ENCODE measurements around the gene ZFAND3. TPM values are rescaled to one million over a fixed set of nuclear protein-coding genes. Genes with fewer than 3 reads are reported as not detected.
"Not testable (repeated sequence)": the region's sequence is repeated elsewhere in the genome, so short reads cannot be mapped to it uniquely, and the experiment has no call there.

Gene ZFAND3
- total and polyA plus RNA-seq, 2 donors = 25.4 to 68.9 TPM

DNA sequence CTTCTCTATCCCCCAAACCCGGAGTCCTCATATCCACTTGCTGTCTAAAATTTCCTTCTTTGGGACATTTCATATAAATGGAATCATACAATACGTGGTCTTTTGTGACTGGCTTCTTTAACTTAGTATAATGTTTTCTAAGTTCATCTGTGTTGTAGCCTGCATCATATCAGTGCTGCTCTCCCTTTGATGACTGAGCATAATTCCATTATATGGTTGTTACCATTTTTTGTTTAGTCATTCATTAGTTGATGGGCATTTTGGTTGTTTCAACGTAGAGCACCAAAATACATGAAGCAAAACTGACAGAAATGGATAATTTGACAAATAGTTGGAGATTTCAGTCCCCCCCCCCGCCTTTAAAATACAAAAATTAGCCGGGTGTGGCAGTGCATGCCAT, 71.5 kb downstream of the ZFAND3 start:
- H3K27ac ChIP-seq (ENCODE audit: low read depth) = no peak overlapping the region

DNA sequence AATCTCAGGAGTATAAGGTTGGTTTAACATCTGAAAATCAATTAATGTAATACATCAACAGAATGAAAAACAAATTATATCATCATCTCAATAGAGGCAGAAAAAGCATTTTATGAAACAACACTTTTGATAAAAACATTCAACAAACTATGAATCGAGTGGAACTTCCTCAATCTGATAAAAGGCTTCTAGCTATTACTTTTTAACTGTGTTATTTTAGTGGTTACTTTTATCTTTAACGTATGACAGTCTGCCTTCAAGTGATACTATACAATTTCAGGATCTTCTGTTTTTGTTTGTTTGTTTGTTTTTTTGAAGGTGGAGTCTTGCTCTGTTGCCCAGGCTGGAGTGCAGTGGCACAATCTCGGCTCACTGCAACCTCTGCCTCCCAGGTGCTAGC, 73.7 kb downstream of the ZFAND3 start:
- Histone ChIP-seq H3K27ac (ENCODE audit: low read depth) (no peak overlapping the region), H3K4me1 (ENCODE audit: insufficient read depth) (no peaks in the 10 kb centered on the region), H3K36me3 (ENCODE audit: insufficient read depth) (no peaks in the 10 kb centered on the region), H3K4me3 (ENCODE audit: low read depth, low read length) (no peak overlapping the region)
- WGBS = 87% methylated on average over 3 of the region's 3 CpGs
- no peak for DNase-seq (ENCODE audit: extremely low spot score)

More for the DNA sequence above, 71.5 kb downstream of the ZFAND3 start:
- no peaks in the 10 kb centered on the region for H3K4me1 ChIP-seq (ENCODE audit: insufficient read depth)
- H3K36me3 ChIP-seq (ENCODE audit: insufficient read depth) = no peaks in the 10 kb centered on the region
- no peak overlapping the region for H3K4me3 ChIP-seq (ENCODE audit: low read depth, low read length)
- WGBS = 92% methylated on average over 5 of the region's 5 CpGs
- DNase-seq (ENCODE audit: extremely low spot score) = no peak

DNA sequence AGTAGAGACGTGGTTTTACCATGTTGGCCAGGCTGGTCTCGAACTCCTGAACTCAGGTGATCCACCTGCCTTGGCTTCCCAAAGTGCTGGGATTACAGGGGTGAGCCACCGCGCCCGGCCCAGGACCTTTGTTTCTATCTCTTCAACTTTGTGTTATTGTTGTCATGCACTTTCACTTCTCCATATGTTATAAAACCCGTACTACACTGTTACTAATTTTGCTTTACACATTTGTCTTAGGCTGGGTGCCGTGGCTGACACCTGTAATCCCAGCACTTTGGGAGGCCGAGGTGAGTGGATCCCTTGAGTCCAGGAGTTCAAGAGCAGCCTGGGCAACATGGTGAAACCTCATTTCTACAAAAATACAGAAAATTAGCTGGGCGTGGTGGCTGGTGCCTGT, 74.2 kb downstream of the ZFAND3 start:
- not testable (repeated sequence) for H3K36me3 ChIP-seq (ENCODE audit: insufficient read depth); H3K4me3 ChIP-seq (ENCODE audit: low read depth, low read length); DNase-seq (ENCODE audit: extremely low spot score); H3K4me1 ChIP-seq (ENCODE audit: insufficient read depth); H3K27ac ChIP-seq (ENCODE audit: low read depth)
- 98% methylated on average over 9 of the region's 9 CpGs for WGBS

DNA sequence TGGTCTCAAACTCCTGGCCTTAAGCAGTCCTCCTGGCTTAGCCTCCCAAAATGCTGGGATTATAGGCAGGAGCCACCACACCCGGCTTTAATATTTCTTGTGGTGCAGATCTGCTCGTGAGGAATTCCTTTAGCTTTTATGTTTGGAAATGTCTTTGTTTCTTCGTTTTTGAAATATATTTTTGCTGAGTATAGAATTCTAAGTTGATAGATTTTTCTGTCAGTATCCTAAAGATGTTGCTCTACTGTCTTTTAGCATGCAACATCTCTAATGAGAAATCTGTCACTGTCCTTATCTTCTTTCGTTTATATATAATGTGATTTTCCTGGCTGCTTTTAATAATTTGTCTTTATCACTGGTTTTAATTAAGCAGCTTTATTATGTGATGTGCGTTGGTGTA, 75.1 kb downstream of the ZFAND3 start:
- H3K36me3 ChIP-seq (ENCODE audit: insufficient read depth) = no peaks in the 10 kb centered on the region
- WGBS = 95% methylated on average over 5 of the region's 5 CpGs
- H3K4me3 ChIP-seq (ENCODE audit: low read depth, low read length) = no peak overlapping the region
- no peak overlapping the region for H3K27ac ChIP-seq (ENCODE audit: low read depth)
- H3K4me1 ChIP-seq (ENCODE audit: insufficient read depth) = no peaks in the 10 kb centered on the region
- DNase-seq (ENCODE audit: extremely low spot score) = no peak

DNA sequence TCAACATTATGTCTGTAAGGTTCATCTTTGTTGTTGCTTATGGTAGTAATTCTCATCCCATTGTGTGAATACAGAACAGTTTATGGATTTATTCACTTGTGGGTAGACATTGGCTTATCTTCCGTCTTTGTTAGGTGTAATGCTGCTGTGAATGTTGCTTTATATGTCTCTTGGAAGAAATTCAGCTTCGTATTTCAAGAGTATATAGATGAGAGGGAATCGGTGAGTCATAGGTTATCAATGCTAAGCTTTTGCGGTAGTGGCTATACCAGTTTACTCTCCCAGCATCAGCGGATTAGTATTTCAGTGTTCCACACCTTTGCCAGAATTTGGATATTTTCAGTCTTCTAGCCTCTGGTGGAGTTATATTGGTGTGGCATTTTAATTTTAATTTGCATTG, 77.8 kb downstream of the ZFAND3 start:
- Histone ChIP-seq H3K36me3 (ENCODE audit: insufficient read depth) (no peaks in the 10 kb centered on the region), H3K4me1 (ENCODE audit: insufficient read depth) (no peaks in the 10 kb centered on the region), H3K4me3 (ENCODE audit: low read depth, low read length) (no peak overlapping the region), H3K27ac (ENCODE audit: low read depth) (no peak overlapping the region)
- 83% methylated on average over 5 of the region's 5 CpGs for WGBS
- no peak for DNase-seq (ENCODE audit: extremely low spot score)

DNA sequence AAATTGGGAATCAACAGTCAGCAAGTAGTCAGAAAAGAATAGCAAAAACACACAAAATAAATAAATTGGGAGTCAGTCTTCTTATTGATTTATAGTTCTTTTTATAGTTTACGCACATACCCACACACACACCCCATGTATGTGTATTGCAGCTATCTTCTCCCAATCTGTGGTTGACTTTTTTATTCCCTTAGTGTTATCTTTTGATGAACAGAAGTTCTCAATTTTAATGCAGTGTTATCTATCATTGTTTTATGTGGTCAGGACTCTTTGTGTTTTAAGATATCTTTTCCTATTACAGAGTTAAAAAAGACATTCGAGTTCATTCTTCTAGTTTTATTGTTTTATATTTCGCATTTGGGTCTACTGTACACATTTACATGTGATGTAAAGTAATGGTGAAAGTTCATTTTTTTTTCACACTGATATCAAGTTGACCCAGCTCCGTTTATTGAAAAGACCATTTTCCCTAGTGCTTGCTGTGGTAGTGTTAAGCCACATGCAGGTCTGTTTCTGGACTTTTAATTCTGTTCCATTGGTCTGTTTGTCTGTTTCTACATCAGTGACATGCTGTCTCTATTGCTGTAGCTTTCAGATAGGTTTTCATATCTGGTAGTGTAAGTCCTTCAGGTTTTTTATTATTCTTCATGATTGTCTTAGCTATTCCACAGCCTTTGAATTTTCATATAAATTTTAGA, 78.4 kb downstream of the ZFAND3 start:
- Histone ChIP-seq H3K4me1 (ENCODE audit: insufficient read depth) (no peaks in the 10 kb centered on the region), H3K36me3 (ENCODE audit: insufficient read depth) (no peaks in the 10 kb centered on the region), H3K4me3 (ENCODE audit: low read depth, low read length) (no peak overlapping the region), H3K27ac (ENCODE audit: low read depth) (no peak overlapping the region)
- no peak for DNase-seq (ENCODE audit: extremely low spot score)
- 83% methylated on average over 4 of the region's 4 CpGs for WGBS

DNA sequence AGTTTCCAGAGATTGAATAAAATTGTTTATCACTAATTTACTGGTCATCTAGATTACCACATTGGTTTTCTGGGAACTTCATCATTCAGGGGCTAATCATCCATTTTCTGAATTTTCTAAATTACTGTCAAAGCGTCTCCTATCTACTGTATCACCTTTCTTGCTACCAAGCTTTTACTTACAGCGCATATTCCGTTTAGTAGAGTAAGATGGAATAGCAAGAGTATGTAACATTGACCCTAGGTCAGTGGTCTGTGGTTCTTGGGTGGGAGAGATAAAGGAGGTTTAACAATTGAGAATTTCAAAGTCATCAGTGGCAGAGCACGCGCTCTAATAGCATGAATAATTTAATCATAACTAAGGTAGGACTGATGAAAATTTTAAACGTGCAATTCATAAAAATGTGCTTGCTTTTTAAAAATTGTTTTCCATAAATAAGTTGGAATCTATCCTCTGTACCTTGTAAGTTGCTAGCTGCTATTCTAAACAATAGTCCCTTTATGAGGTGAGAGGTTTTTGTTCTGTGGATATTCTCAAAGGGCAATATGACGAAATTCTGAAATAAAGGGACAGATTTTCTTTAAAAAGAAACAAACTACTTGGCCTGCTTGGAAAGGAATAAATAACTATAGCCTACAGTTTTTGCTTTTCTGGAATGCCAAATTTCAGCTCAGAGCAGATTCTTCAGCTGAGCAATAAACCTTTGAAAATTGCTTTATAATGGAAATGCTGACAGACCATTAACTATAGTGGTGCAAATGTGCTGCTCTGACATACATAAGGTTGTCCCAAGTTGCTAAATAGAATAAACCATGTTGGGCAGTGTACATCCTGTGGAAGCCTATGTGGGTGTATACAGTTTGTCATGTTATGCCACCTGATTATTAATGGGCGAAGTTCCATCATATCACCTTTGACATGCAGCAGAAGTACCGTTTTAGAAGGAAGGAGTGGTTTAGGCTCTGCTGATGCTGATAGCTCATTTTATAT, 84.1 kb downstream of the ZFAND3 start:
- Histone ChIP-seq H3K4me1 (ENCODE audit: insufficient read depth) (no peaks in the 10 kb centered on the region), H3K4me3 (ENCODE audit: low read depth, low read length) (no peak overlapping the region), H3K27ac (ENCODE audit: low read depth) (no peak overlapping the region), H3K36me3 (ENCODE audit: insufficient read depth) (no peaks in the 10 kb centered on the region)
- no peak for DNase-seq (ENCODE audit: extremely low spot score)
- 81% methylated on average over 9 of the region's 9 CpGs for WGBS

DNA sequence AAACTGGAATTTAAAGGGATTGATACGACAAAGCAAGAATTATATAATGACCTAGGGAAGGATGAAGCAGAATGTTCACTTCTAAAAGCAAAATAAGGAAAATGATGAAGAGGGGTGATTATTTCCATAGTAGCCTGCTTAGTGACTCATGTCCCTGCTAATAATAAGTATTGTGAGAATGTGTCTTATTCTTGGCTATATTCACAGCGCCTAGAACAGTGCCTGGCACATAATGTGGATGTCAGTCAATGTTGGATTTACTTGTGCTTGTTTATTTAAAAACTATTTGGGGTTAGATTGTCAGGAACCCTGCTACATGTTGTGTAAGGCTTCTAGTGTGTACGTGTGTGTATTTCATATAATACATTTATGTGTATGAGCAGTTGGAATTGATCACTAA, 85.1 kb downstream of the ZFAND3 start:
- H3K4me1 ChIP-seq (ENCODE audit: insufficient read depth) = no peaks in the 10 kb centered on the region
- H3K27ac ChIP-seq (ENCODE audit: low read depth) = no peak overlapping the region
- no peaks in the 10 kb centered on the region for H3K36me3 ChIP-seq (ENCODE audit: insufficient read depth)
- 93% methylated on average over 3 of the region's 3 CpGs for WGBS
- no peak overlapping the region for H3K4me3 ChIP-seq (ENCODE audit: low read depth, low read length)
- no peak for DNase-seq (ENCODE audit: extremely low spot score)

DNA sequence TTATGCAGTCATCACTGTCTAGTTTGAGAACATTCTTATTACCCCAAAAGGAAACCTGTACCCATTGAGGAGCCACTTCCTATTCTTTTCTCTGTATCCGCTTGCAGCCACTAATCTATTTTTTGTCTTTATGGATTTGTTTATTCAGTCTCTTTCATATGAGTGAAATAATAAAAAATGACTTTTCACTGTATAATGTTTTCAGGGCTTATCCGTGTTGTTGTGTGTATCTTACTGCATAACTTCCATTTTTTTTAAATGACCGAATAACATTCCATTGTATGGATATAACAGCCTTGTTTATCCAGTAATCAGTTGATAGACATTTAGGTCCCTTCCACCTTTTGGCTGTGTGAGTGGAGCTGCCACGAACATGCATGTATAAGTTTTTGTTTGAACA, 86.6 kb downstream of the ZFAND3 start:
- no peak for DNase-seq (ENCODE audit: extremely low spot score)
- Histone ChIP-seq H3K27ac (ENCODE audit: low read depth) (no peak overlapping the region), H3K4me1 (ENCODE audit: insufficient read depth) (no peaks in the 10 kb centered on the region), H3K4me3 (ENCODE audit: low read depth, low read length) (no peak overlapping the region), H3K36me3 (ENCODE audit: insufficient read depth) (no peaks in the 10 kb centered on the region)
- 82% methylated on average over 4 of the region's 4 CpGs for WGBS

DNA sequence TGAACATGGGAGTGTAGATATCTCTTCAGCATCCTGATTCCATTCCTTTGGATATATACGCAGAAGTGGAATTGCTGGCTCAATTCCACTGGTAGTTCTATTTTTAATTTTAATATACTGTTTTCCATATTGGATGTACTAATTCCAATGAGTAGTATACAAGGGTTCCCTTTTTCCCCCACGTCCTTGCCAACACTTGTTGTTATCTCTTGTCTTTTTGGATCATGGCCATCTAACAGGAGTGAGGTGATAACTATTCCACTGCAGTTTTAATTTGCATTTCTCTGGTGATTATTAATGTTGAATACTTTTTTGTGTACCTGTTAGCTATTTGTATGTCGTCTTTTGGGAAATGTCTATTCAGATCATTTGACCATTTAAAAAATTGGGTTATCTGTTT, 91.5 kb downstream of the ZFAND3 start:
- no peaks in the 10 kb centered on the region for H3K4me1 ChIP-seq (ENCODE audit: insufficient read depth)
- DNase-seq (ENCODE audit: extremely low spot score) = no peak
- no peak overlapping the region for H3K27ac ChIP-seq (ENCODE audit: low read depth)
- 90% methylated on average over 3 of the region's 3 CpGs for WGBS
- H3K36me3 ChIP-seq (ENCODE audit: insufficient read depth) = no peaks in the 10 kb centered on the region
- no peak overlapping the region for H3K4me3 ChIP-seq (ENCODE audit: low read depth, low read length)

DNA sequence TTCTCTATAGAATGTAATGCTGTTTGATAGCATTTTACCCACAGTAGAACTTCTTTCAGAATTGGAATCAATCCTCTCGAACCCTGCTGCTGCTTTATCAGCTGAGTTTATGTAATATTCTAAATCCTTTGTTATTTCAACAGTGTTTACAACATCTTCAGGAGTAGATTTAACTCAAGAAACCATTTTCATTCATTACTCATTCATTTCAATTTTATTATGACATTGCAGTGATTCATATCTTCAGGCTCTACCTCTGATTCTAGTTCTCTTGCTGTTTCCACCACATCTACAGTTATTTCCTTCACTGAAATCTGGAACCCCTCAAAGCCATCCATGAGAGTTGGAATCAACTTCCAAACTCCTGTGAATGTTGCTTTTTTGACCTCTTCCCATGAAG, 93.7 kb downstream of the ZFAND3 start:
- WGBS = 63% methylated on average over 1 of the region's 1 CpG
- DNase-seq (ENCODE audit: extremely low spot score) = no peak

DNA sequence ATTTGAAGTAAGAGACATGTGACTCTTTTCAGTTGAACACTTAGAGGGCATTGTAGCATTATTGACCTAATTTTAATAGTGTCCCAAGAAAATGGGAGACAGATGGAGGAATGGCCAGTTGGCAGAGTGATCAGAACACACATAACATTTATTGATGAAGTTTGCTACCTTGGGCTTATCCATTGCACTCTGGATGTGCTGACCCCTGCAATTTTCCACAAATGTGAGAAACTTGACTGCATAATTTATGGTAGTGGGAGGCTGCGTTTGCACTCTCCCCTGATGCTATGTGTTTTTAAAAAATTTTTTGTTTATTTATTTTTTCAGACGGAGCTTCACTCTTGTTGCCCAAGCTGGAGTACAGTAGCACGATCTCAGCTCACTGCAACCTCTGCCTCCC, 95.9 kb downstream of the ZFAND3 start:
- Histone ChIP-seq H3K4me1 (ENCODE audit: insufficient read depth) (no peaks in the 10 kb centered on the region), H3K4me3 (ENCODE audit: low read depth, low read length) (no peak overlapping the region), H3K36me3 (ENCODE audit: insufficient read depth) (no peaks in the 10 kb centered on the region), H3K27ac (ENCODE audit: low read depth) (no peak overlapping the region)
- DNase-seq (ENCODE audit: extremely low spot score) = no peak
- 89% methylated on average over 3 of the region's 3 CpGs for WGBS

More for the DNA sequence above, 93.7 kb downstream of the ZFAND3 start:
- Histone ChIP-seq H3K36me3 (ENCODE audit: insufficient read depth) (no peaks in the 10 kb centered on the region), H3K27ac (ENCODE audit: low read depth) (no peak overlapping the region), H3K4me3 (ENCODE audit: low read depth, low read length) (no peak overlapping the region), H3K4me1 (ENCODE audit: insufficient read depth) (no peaks in the 10 kb centered on the region)

DNA sequence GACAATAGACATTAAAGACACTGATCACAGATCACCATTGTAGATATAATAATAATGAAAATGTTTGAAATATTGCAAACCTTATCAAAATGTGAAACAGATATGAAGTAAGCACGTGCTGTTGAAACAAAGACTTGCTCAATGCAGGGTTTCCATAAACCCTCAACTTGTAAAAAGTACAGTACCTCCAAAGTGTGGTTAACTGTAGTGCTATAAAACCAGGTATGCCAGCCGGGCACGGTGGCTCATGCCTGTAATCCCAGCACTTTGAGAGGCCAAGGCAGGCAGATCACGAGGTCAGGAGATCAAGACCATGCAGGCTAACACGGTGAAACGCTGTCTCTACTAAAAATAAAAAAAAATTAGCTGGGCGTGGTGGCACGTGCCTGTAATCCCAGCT, 96.6 kb downstream of the ZFAND3 start:
- peaks cover 2% of the 10 kb centered on the region for H3K4me1 ChIP-seq (ENCODE audit: insufficient read depth)
- H3K36me3 ChIP-seq (ENCODE audit: insufficient read depth) = no peaks in the 10 kb centered on the region
- no peak overlapping the region for H3K4me3 ChIP-seq (ENCODE audit: low read depth, low read length)
- H3K27ac ChIP-seq (ENCODE audit: low read depth) = no peak overlapping the region
- DNase-seq (ENCODE audit: extremely low spot score) = no peak
- WGBS = 90% methylated on average over 8 of the region's 8 CpGs

DNA sequence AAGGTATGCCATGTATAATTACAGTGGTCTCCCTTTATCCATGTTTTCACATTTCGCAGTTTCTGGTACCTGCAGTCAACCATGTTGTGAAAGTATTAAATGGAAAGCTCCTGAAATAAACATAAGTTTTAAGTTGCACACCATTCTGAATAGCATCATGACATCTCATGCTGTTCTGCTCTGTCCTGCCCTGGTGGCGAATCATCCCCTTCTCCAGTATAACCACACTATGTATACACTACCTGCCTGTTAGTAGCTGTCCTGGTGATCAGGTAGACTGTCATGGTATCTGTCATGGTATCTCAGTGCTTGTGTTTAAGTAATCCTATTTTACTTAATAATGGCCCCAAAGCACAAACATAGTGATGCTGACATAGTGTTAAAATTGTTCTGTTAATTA, 97.1 kb downstream of the ZFAND3 start:
- Histone ChIP-seq H3K36me3 (ENCODE audit: insufficient read depth) (no peaks in the 10 kb centered on the region), H3K4me3 (ENCODE audit: low read depth, low read length) (no peak overlapping the region), H3K4me1 (ENCODE audit: insufficient read depth) (peaks cover 2% of the 10 kb centered on the region), H3K27ac (ENCODE audit: low read depth) (no peak overlapping the region)
- DNase-seq (ENCODE audit: extremely low spot score) = no peak
- 99% methylated on average over 2 of the region's 2 CpGs for WGBS
